SU-DHL-6 (cell line): ENCODE results near the gene DYNC1LI2.

Experiments
- H2AFZ ChIP-seq: fragments of 200-600 bp; sonication (generic); 2 replicates; pipeline ENCODE4 v1.6.1; 2014; ENCODE audit warnings: low read depth, mild to moderate bottlenecking, moderate library complexity, mixed read lengths, antibody characterized with exemption, low read length; ENCODE audit not compliant: severe bottlenecking
- H3F3A ChIP-seq: fragments of 200-600 bp; shearing (Covaris generic); 2 replicates; pipeline ENCODE4 v1.6.0; 2016; ENCODE audit warnings: antibody characterized with exemption, mild to moderate bottlenecking; ENCODE audit not compliant: insufficient read depth
- H3K27ac ChIP-seq: fragments of 200-600 bp; sonication (generic); 2 replicates; pipeline ENCODE4 v1.5.1; 2016; ENCODE audit warnings: low read depth, mild to moderate bottlenecking, low read length, moderate library complexity, mixed read lengths
- H3K27me3 ChIP-seq: fragments of 200-600 bp; sonication (generic), shearing (Covaris generic); 2 replicates; pipeline ENCODE4 v1.6.0; 2014; ENCODE audit warnings: mild to moderate bottlenecking, low read length
- H3K36me3 ChIP-seq: fragments of 200-600 bp; sonication (generic); 2 replicates; pipeline ENCODE4 v1.6.1; 2014; ENCODE audit warnings: mild to moderate bottlenecking, low read length, mixed read lengths
- H3K4me2 ChIP-seq: fragments of 300-600, 200-600 bp; shearing (Covaris generic), sonication (generic); 2 replicates; pipeline ENCODE4 v1.6.0; 2014; ENCODE audit warnings: low read length, low read depth, mild to moderate bottlenecking; ENCODE audit not compliant: poor library complexity, severe bottlenecking
- H3K4me3 ChIP-seq: fragments of 200-600 bp; sonication (generic); 2 replicates; pipeline ENCODE4 v1.5.1; 2014; ENCODE audit warnings: antibody characterized with exemption, low read length, mild to moderate bottlenecking, mixed read lengths; ENCODE audit not compliant: insufficient read depth, poor library complexity, severe bottlenecking
- H3K79me2 ChIP-seq: fragments of 200-600 bp; sonication (generic); 2 replicates; pipeline ENCODE4 v1.6.1; 2014; ENCODE audit warnings: mild to moderate bottlenecking, low read length, moderate library complexity; ENCODE audit not compliant: insufficient read depth
- H3K9ac ChIP-seq: fragments of 200-600 bp; sonication (generic); 2 replicates; pipeline ENCODE4 v1.7.0; 2014; ENCODE audit warnings: mild to moderate bottlenecking, low read length
- H3K9me2 ChIP-seq: fragments of 200-600 bp; sonication (generic); replicated peaks from 2 replicates; pipeline ENCODE4 v1.6.1; 2014; ENCODE audit warnings: low read length; ENCODE audit not compliant: insufficient read depth
- H3K9me3 ChIP-seq: fragments of 200-600 bp; sonication (generic); 2 replicates; pipeline ENCODE4 v1.6.1; 2014; ENCODE audit warnings: low read length, mixed read lengths; ENCODE audit not compliant: insufficient read depth
- H4K20me1 ChIP-seq: fragments of 200-600 bp; sonication (generic); 2 replicates; pipeline ENCODE4 v1.6.1; 2014; ENCODE audit warnings: low read depth, mild to moderate bottlenecking, antibody characterized with exemption, low read length, moderate library complexity, mixed read lengths
- EZH2phosphoT487 ChIP-seq: fragments of 200-600 bp; sonication (generic), shearing (Covaris generic); conservative IDR thresholded peaks from 2 replicates; pipeline ENCODE4 v1.6.1; 2018; ENCODE audit warnings: mild to moderate bottlenecking, antibody characterized with exemption, low read length, moderate library complexity, mixed read lengths
- TF ChIP-seq, protein P1 (sequence below): fragments of 200-600 bp; sonication (generic); IDR thresholded peaks from one replicate; pipeline ENCODE4 v1.5.1; 2017; ENCODE audit warnings: antibody characterized with exemption, mild to moderate bottlenecking, low read length, moderate library complexity; ENCODE audit not compliant: insufficient read depth, poor library complexity, severe bottlenecking

The DYNC1LI2 gene

GRCh38 chr16:66754211-66754610 lies 2.8 kb upstream of the DYNC1LI2 start:
- Histone ChIP-seq H3F3A (no peaks in the 10 kb centered on the region), H2AFZ (no peak overlapping the region), H3K9ac (no peak overlapping the region), H3K9me3 (no peaks in the 10 kb centered on the region), H3K9me2 (no peaks in the 10 kb centered on the region), H3K79me2 (peaks cover 20% of the 10 kb centered on the region), H3K4me3 (no peak overlapping the region), H3K27me3 (no peaks in the 10 kb centered on the region), H3K4me2 (no peak overlapping the region), H3K27ac (no peak overlapping the region), H3K36me3 (no peaks in the 10 kb centered on the region), H4K20me1 (no peaks in the 10 kb centered on the region)
- TF ChIP-seq EZH2phosphoT487: no peak
- TF ChIP-seq, protein P1, sequence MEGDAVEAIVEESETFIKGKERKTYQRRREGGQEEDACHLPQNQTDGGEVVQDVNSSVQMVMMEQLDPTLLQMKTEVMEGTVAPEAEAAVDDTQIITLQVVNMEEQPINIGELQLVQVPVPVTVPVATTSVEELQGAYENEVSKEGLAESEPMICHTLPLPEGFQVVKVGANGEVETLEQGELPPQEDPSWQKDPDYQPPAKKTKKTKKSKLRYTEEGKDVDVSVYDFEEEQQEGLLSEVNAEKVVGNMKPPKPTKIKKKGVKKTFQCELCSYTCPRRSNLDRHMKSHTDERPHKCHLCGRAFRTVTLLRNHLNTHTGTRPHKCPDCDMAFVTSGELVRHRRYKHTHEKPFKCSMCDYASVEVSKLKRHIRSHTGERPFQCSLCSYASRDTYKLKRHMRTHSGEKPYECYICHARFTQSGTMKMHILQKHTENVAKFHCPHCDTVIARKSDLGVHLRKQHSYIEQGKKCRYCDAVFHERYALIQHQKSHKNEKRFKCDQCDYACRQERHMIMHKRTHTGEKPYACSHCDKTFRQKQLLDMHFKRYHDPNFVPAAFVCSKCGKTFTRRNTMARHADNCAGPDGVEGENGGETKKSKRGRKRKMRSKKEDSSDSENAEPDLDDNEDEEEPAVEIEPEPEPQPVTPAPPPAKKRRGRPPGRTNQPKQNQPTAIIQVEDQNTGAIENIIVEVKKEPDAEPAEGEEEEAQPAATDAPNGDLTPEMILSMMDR: no peak

GRCh38 chr16:66752958-66753357 lies 1.5 kb upstream of the DYNC1LI2 start:
- Histone ChIP-seq H3K9ac (no peak overlapping the region), H3K4me2 (no peak overlapping the region)
- no peak for TF ChIP-seq EZH2phosphoT487
- TF ChIP-seq, protein P1: no peak

DNA sequence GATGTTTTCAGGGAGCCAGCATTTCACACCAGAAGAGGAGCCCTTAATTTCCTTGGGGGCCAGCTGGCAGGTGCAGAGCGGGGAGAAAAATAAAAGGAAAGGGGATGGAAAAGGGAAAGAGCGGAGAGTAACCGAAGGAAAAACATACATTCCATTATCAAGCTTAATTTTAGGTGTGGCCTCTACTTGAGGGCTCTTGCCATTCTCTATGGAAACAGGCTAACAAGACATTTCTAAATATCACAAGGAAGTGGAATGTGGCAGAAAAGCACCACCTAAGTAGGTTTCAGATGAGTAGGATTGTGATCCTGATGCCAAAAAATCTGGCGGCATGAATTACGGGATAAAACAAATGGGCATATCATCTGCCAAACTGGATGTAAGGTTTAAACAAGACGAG lies 970 bp upstream of the DYNC1LI2 start:
- Histone ChIP-seq H3K27ac (no peak overlapping the region), H3K4me2 (peak overlapping the region; percentile 82), H3K27me3 (no peaks in the 10 kb centered on the region), H3K79me2 (peaks cover 37% of the 10 kb centered on the region), H3K4me3 (no peak overlapping the region), H2AFZ (peak overlapping the region; percentile 84), H4K20me1 (no peaks in the 10 kb centered on the region), H3K36me3 (peaks cover 8% of the 10 kb centered on the region; the same call in 1 of the 2 replicates), H3K9me3 (no peaks in the 10 kb centered on the region), H3K9ac (peak overlapping the region; percentile 98; the same call in 1 of the 2 replicates), H3F3A (no peaks in the 10 kb centered on the region), H3K9me2 (no peaks in the 10 kb centered on the region)
- TF ChIP-seq, protein P1: no peak

More at GRCh38 chr16:66752958-66753357, 1.5 kb upstream of the DYNC1LI2 start:
- Histone ChIP-seq H3K9me2 (no peaks in the 10 kb centered on the region), H3K79me2 (peaks cover 33% of the 10 kb centered on the region), H4K20me1 (no peaks in the 10 kb centered on the region), H3K27ac (no peak overlapping the region), H3K9me3 (no peaks in the 10 kb centered on the region), H3K4me3 (no peak overlapping the region), H3K36me3 (peaks cover 8% of the 10 kb centered on the region; the same call in 1 of the 2 replicates), H2AFZ (no peak overlapping the region), H3F3A (no peaks in the 10 kb centered on the region), H3K27me3 (no peaks in the 10 kb centered on the region)
